ENCODE measurements around the gene ADSL.

ADSL gene

DNA sequence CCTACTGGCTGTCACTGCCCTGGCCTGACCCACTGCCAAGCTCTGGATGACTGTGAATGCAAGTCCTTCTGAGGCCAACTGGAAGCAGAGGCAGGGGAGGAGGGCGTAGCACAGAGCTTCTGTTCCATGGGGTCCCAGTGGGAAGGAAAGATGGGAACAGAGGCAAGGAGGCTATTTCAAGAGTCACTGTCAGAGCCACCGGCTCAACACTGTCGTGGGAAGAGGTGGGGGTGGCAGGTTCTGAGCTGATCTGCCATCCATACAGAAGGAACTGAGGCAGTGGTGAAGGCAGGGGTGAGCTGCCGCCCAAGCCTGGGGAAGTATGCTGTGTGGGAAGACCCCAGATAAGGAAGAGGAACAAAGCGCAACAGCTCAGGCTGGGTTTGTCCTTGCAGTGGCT lies 78.8 kb downstream of the ADSL start:
- H3K4me3 ChIP-seq (ENCODE audit: extremely low read depth, insufficient read depth, low read length, poor library complexity, severe bottlenecking): no peak overlapping the region
- H3K27ac ChIP-seq (ENCODE audit: low read depth, low read length, severe bottlenecking): no peak overlapping the region
- 98 to 100% methylated on average over 1 to 5 of the region's 5 CpGs for WGBS, 2 experiments (ENCODE audit: insufficient coverage in 2 of 2)
- H3K4me1 ChIP-seq (ENCODE audit: control insufficient read depth, insufficient read depth, low read length, poor library complexity, severe bottlenecking): no peaks in the 10 kb centered on the region
- no peaks in the 10 kb centered on the region for H3K9me3 ChIP-seq (ENCODE audit: control insufficient read depth, low read length)
- peaks cover 98% of the 10 kb centered on the region for H3K36me3 ChIP-seq (ENCODE audit: control insufficient read depth, insufficient read depth, low read length)

DNA sequence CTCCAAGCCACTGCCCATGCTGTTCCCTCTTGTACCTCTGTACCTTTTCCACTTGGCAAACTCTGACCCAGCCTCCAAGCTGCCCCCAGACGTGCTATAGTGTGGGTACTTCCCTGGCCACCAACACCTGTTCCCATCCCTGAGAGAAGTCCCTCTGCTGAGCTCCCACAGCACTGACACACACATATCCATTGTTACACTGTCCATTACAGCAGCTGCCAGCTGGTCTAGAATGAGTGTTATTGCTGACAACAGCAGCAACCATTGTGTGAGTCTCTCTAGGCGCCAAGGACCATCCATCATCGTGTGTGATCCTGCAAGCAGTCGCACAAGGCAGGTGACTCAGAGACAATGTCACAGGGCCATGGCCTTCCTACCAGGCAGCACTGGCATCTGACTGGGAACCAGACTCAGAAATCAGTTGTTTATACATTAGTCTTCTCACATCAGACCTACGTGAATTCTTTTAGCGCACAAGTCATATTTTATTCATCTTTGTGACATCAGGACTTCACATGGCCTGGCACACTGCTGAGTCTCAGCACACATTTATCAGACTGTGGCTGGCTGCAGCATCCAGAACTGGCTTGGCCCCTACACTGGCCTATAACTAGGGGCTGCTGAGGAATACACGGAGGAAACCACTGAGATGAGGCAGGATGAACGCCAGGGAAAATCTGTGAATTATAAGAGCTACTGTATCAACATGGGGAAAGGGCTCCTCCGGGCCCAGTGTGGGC lies 80.5 kb downstream of the ADSL start:
- H3K4me3 ChIP-seq (ENCODE audit: extremely low read depth, insufficient read depth, low read length, poor library complexity, severe bottlenecking): no peak overlapping the region
- no peaks in the 10 kb centered on the region for H3K9me3 ChIP-seq (ENCODE audit: control insufficient read depth, low read length)
- peak overlapping the region; percentile 49 for H3K27ac ChIP-seq (ENCODE audit: low read depth, low read length, severe bottlenecking)
- 91 to 93% methylated on average over 7 to 9 of the region's 9 CpGs for WGBS, 2 experiments (ENCODE audit: insufficient coverage in 2 of 2)
- peaks cover 98% of the 10 kb centered on the region for H3K36me3 ChIP-seq (ENCODE audit: control insufficient read depth, insufficient read depth, low read length)
- no peaks in the 10 kb centered on the region for H3K4me1 ChIP-seq (ENCODE audit: control insufficient read depth, insufficient read depth, low read length, poor library complexity, severe bottlenecking)

DNA sequence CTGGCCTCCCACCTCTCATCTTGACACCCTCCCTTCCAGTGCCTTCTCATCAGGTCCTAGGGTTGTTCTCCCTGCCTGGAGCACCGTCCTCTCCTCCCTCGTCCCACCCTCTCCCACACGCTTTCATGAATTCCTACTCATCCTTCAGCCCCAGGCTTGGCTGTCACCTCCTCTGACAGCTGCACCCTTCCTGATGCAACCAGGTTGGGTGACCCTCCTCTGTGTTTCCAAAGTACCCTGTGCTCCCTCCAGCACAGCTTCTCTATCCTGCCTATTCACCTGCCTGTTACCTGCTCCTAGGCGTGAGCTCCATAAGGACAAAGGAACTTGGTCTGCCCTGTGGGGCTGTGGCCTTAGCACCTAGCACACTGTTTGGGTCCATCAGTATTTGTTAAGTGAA lies 82.5 kb downstream of the ADSL start:
- Histone ChIP-seq H3K4me3 (ENCODE audit: extremely low read depth, insufficient read depth, low read length, poor library complexity, severe bottlenecking) (no peak overlapping the region), H3K27ac (ENCODE audit: low read depth, low read length, severe bottlenecking) (no peak overlapping the region), H3K9me3 (ENCODE audit: control insufficient read depth, low read length) (no peaks in the 10 kb centered on the region), H3K4me1 (ENCODE audit: control insufficient read depth, insufficient read depth, low read length, poor library complexity, severe bottlenecking) (no peaks in the 10 kb centered on the region), H3K36me3 (ENCODE audit: control insufficient read depth, insufficient read depth, low read length) (peaks cover 99% of the 10 kb centered on the region)
- 98 to 100% methylated on average over 4 of the region's 4 CpGs for WGBS, 2 experiments (ENCODE audit: insufficient coverage in 2 of 2)

DNA sequence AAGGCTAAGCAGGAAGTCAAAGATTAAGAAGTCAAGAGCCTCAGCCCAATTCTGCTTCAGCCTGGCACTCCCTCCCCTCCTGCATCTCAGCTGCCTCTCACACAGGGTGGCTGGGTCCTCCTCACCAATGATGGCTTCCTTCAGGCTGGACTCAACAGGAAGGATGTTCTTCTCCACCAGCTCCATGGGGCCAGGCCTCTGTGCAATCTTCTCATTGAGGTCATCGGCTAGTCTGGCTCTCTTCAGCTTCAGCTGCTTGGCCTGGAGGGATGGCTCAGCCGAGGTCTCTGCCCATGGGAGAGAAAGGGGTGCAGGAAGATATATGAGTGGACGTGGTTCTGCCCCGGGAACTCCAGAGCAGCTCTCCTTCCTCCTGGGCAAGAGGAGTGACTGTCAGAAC lies 83.2 kb downstream of the ADSL start:
- no peaks in the 10 kb centered on the region for H3K4me1 ChIP-seq (ENCODE audit: control insufficient read depth, insufficient read depth, low read length, poor library complexity, severe bottlenecking)
- no peak overlapping the region for H3K4me3 ChIP-seq (ENCODE audit: extremely low read depth, insufficient read depth, low read length, poor library complexity, severe bottlenecking)
- H3K36me3 ChIP-seq (ENCODE audit: control insufficient read depth, insufficient read depth, low read length): peaks cover 100% of the 10 kb centered on the region
- no peaks in the 10 kb centered on the region for H3K9me3 ChIP-seq (ENCODE audit: control insufficient read depth, low read length)
- no peak overlapping the region for H3K27ac ChIP-seq (ENCODE audit: low read depth, low read length, severe bottlenecking)
- WGBS, 2 experiments (ENCODE audit: insufficient coverage in 2 of 2): 98% methylated on average over 4 of the region's 4 CpGs; no CpG with 5 or more reads in 1 of the 2 experiments

DNA sequence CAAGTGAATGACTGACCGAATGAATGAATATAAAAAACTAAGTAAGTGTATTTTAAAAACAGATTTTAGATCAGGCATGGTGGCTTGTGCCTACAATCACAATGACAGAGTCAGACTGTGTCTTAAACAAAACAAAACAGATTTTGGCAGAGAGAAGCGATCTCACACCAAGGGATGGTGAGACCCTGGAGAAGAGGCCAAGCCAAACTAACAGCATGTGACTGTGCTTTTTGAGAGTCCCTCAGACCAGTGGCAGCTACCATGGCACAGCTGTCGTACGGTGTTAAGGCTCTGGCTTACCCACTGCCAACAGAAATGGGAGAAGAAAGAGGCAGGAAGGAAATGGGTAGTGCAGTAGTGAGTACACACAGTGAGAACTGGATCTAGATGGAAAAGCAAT lies 84.7 kb downstream of the ADSL start:
- 90 to 100% methylated on average over 1 to 2 of the region's 4 CpGs for WGBS, 2 experiments (ENCODE audit: insufficient coverage in 2 of 2)
- H3K27ac ChIP-seq (ENCODE audit: low read depth, low read length, severe bottlenecking): no peak overlapping the region
- H3K36me3 ChIP-seq (ENCODE audit: control insufficient read depth, insufficient read depth, low read length): peaks cover 96% of the 10 kb centered on the region
- peaks cover 3% of the 10 kb centered on the region for H3K4me1 ChIP-seq (ENCODE audit: control insufficient read depth, insufficient read depth, low read length, poor library complexity, severe bottlenecking)
- H3K9me3 ChIP-seq (ENCODE audit: control insufficient read depth, low read length): no peaks in the 10 kb centered on the region
- no peak overlapping the region for H3K4me3 ChIP-seq (ENCODE audit: extremely low read depth, insufficient read depth, low read length, poor library complexity, severe bottlenecking)

DNA sequence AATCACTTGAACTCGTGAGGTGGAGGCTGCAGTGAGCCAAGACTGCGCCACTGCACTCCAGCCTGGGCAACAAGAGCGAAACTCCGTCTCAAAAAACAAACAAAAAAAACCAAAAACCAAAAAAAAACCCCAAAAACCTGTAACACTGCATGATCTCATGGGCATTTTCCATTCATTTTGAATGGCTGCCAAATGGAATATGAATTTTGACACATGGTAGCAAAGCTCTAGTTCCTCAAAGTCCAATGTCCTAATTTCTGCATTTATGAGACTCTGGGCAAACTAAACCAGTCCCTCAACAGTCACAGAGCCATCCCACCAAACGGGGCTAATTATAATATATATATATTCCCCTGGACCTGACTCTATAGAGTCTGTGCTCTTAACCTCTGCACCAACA lies 85.9 kb downstream of the ADSL start:
- no peak overlapping the region for H3K27ac ChIP-seq (ENCODE audit: low read depth, low read length, severe bottlenecking)
- WGBS, 2 experiments (ENCODE audit: insufficient coverage in 2 of 2): 87 to 100% methylated on average over 2 to 4 of the region's 5 CpGs
- H3K36me3 ChIP-seq (ENCODE audit: control insufficient read depth, insufficient read depth, low read length): peaks cover 84% of the 10 kb centered on the region
- H3K9me3 ChIP-seq (ENCODE audit: control insufficient read depth, low read length): no peaks in the 10 kb centered on the region
- no peak overlapping the region for H3K4me3 ChIP-seq (ENCODE audit: extremely low read depth, insufficient read depth, low read length, poor library complexity, severe bottlenecking)
- peaks cover 7% of the 10 kb centered on the region for H3K4me1 ChIP-seq (ENCODE audit: control insufficient read depth, insufficient read depth, low read length, poor library complexity, severe bottlenecking)

DNA sequence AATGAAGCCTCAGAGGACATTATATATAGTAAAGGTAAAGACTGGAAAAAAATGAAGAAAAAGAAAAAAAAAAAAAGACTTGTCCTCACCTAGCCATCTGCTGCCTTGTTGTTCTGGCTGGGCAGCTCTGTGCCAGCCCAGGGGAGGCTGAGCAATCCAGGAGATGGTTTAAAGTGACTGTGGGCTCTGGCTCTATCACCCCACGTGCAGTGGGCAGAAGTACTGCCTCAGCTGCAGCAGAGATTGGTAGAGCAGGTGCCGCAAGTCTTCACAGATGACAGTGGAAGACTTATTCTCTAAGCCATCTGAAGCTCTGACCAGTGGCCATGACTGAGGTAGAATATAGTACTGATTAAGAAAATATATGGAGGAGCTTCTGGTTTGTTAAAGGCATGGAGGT lies 86.3 kb downstream of the ADSL start:
- peaks cover 80% of the 10 kb centered on the region for H3K36me3 ChIP-seq (ENCODE audit: control insufficient read depth, insufficient read depth, low read length)
- WGBS, 2 experiments (ENCODE audit: insufficient coverage in 2 of 2): 93 to 97% methylated on average over 2 of the region's 2 CpGs
- no peaks in the 10 kb centered on the region for H3K9me3 ChIP-seq (ENCODE audit: control insufficient read depth, low read length)
- no peak overlapping the region for H3K4me3 ChIP-seq (ENCODE audit: extremely low read depth, insufficient read depth, low read length, poor library complexity, severe bottlenecking)
- H3K4me1 ChIP-seq (ENCODE audit: control insufficient read depth, insufficient read depth, low read length, poor library complexity, severe bottlenecking): peaks cover 12% of the 10 kb centered on the region
- H3K27ac ChIP-seq (ENCODE audit: low read depth, low read length, severe bottlenecking): no peak overlapping the region

DNA sequence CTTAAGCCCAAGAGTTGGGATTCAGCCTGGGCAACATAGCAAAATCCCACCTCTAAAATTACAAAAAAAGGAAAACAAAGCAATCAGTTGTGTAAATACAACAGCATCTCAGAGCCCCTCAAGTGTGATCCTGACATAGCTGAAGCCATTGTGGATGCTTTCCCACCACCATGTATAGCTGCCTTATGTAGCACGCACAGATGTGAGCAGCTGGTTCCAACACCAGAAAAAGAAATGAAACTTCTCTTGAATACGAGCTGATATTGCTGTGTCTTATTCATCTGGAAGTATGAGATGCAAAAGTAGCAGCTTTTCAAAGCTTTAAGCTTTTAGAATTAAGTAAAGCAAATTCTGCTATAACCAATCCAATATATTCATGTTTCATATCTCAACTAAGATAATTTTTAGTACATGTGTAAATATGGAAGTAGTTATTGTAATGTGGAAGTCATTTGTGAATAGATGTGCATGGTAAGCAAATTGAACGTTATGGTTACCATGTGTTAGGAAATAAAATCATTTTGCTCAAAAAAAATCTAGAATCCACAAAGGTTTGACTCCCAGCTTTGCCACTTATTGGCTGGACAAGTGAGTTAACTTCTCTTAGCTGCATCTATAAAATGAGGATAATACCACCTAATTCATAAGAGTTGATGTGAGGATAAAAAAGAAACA lies 87.3 kb downstream of the ADSL start:
- peaks cover 18% of the 10 kb centered on the region for H3K4me1 ChIP-seq (ENCODE audit: control insufficient read depth, insufficient read depth, low read length, poor library complexity, severe bottlenecking)
- 83% methylated on average over 1 of the region's 3 CpGs; no CpG with 5 or more reads in 1 of the 2 experiments for WGBS, 2 experiments (ENCODE audit: insufficient coverage in 2 of 2)
- no peaks in the 10 kb centered on the region for H3K9me3 ChIP-seq (ENCODE audit: control insufficient read depth, low read length)
- H3K27ac ChIP-seq (ENCODE audit: low read depth, low read length, severe bottlenecking): no peak overlapping the region
- peaks cover 71% of the 10 kb centered on the region for H3K36me3 ChIP-seq (ENCODE audit: control insufficient read depth, insufficient read depth, low read length)
- H3K4me3 ChIP-seq (ENCODE audit: extremely low read depth, insufficient read depth, low read length, poor library complexity, severe bottlenecking): no peak overlapping the region

DNA sequence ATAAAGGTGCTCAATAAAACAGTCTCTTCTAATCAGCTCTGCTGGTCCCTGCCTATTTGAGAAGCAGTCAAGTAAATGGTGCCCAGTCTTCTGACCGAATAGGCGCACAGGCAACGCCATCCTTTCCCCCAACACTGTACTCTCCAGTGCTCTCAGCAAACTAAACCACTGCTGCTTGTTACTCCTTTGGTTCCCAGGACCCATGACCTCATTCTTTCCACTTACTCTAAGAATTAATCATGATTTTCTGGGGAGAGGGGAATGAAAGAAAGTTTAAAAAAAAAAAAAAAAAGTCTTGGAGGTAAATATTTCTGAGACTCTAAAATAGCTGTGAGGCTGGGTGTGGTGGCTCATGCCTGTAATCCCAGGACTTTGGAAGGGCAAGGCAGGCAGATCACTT lies 87.8 kb downstream of the ADSL start:
- no peak overlapping the region for H3K4me3 ChIP-seq (ENCODE audit: extremely low read depth, insufficient read depth, low read length, poor library complexity, severe bottlenecking)
- H3K4me1 ChIP-seq (ENCODE audit: control insufficient read depth, insufficient read depth, low read length, poor library complexity, severe bottlenecking): peaks cover 18% of the 10 kb centered on the region
- peaks cover 65% of the 10 kb centered on the region for H3K36me3 ChIP-seq (ENCODE audit: control insufficient read depth, insufficient read depth, low read length)
- H3K27ac ChIP-seq (ENCODE audit: low read depth, low read length, severe bottlenecking): no peak overlapping the region
- 100% methylated on average over 3 of the region's 3 CpGs for WGBS, 2 experiments (ENCODE audit: insufficient coverage in 2 of 2)
- no peaks in the 10 kb centered on the region for H3K9me3 ChIP-seq (ENCODE audit: control insufficient read depth, low read length)

DNA sequence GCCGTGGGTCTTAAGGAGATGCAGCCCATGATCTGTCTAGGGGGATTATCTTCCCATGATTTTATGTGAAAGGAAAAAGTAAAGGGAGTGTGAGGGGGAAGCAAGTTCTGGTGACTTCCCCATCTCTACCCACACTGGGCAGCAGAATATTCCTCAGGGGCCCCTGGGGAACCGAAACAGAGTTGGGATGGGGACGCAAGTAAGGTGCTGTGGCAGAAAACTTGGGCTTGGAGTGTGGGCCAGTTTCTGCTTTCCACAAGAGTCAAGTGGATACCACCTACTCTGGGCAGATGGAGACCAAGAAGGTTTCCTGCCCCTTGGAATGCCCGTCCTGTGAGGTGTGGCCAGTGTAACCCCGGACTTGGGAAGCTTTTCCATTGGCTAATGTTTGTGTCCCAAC lies 88.4 kb downstream of the ADSL start:
- Histone ChIP-seq H3K27ac (ENCODE audit: low read depth, low read length, severe bottlenecking) (no peak overlapping the region), H3K9me3 (ENCODE audit: control insufficient read depth, low read length) (no peaks in the 10 kb centered on the region), H3K36me3 (ENCODE audit: control insufficient read depth, insufficient read depth, low read length) (peaks cover 59% of the 10 kb centered on the region), H3K4me1 (ENCODE audit: control insufficient read depth, insufficient read depth, low read length, poor library complexity, severe bottlenecking) (peaks cover 18% of the 10 kb centered on the region), H3K4me3 (ENCODE audit: extremely low read depth, insufficient read depth, low read length, poor library complexity, severe bottlenecking) (no peak overlapping the region)
- 90 to 96% methylated on average over 4 of the region's 5 CpGs for WGBS, 2 experiments (ENCODE audit: insufficient coverage in 2 of 2)
